Astrocyte of the cerebellum (primary cell): Measurements from ENCODE around the gene EDN1.

Experiments
- DNase-seq: peaks from one replicate; pipeline ENCODE4 v3.0.0-alpha.2; 2011; ENCODE audit warnings: low read depth
- H3K4me3 ChIP-seq: 2 replicates; pipeline ENCODE4 v1.5.1; 2011; ENCODE audit warnings: mild to moderate bottlenecking, low read depth, low read length, moderate library complexity
- CTCF ChIP-seq: IDR thresholded peaks from 2 replicates; pipeline ENCODE4 v1.5.1; 2012; ENCODE audit warnings: low read length, low read depth, moderate library complexity, mild to moderate bottlenecking; ENCODE audit errors: missing control alignments
- in situ Hi-C: cut with HindIII; loops from 2 replicates; pipeline ENCODE4 v1.10.0; 2017; ENCODE audit warnings: low sequenced_read_pairs

EDN1 gene

GRCh38 chr6:12289933-12290820 is at the start of gene EDN1:
TSS of gene EDN1 (plus strand) at chr6:12290361. CDS start at chr6:12290630, 269 bp downstream.
- in situ Hi-C loops, result no loop called here
- peak; percentile 56 for DNase-seq
- TF ChIP-seq CTCF, result peak; percentile 62
- H3K4me3 ChIP-seq, result peak within 1 kb of the TSS; percentile 51

GRCh38 chr6:12241493-12242175 is 48.5 kb upstream of the EDN1 start:
- TF ChIP-seq CTCF, result no peak
- H3K4me3 ChIP-seq, result no peak overlapping the region
- in situ Hi-C loops, result no loop called here
- DNase-seq, result no peak

GRCh38 chr6:12243169-12243568 is 47.0 kb upstream of the EDN1 start:
- in situ Hi-C loops, result no loop called here
- no peak for TF ChIP-seq CTCF
- no peak for DNase-seq

GRCh38 chr6:12245360-12245759 is 44.8 kb upstream of the EDN1 start:
- no peak for DNase-seq
- no peak for TF ChIP-seq CTCF
- H3K4me3 ChIP-seq, result no peak overlapping the region
- in situ Hi-C loops, result no loop called here

More at GRCh38 chr6:12243169-12243568, 47.0 kb upstream of the EDN1 start:
- no peak overlapping the region for H3K4me3 ChIP-seq

- TF ChIP-seq CTCF, result no peak
- in situ Hi-C loops, result no loop called here
- H3K4me3 ChIP-seq, result no peak overlapping the region
- no peak for DNase-seq
Observed at GRCh38 chr6:12245763-12246718, 44.1 kb upstream of the EDN1 start.

GRCh38 chr6:12246900-12247299 is 43.3 kb upstream of the EDN1 start:
- no peak for DNase-seq
- TF ChIP-seq CTCF, result no peak
- no peak overlapping the region for H3K4me3 ChIP-seq
- in situ Hi-C loops, result no loop called here
